ENCODE results near the gene TFEB. TPM values are rescaled to one million over a fixed set of nuclear protein-coding genes. Genes with fewer than 3 reads are reported as not detected.

Gene TFEB
- total RNA-seq, 1 donor from 2014 or later, result 40.3 TPM

- no peaks in the 10 kb centered on the region for H3K9me3 ChIP-seq
- no peak overlapping the region for H3K27ac ChIP-seq
- no peaks in the 10 kb centered on the region for H3K27me3 ChIP-seq
- no peak for TF ChIP-seq CTCF (IDR thresholded peaks at IDR 0.05)
- no peak overlapping the region for H3K4me3 ChIP-seq
- H3K4me1 ChIP-seq, result peaks cover 48% of the 10 kb centered on the region
- no peak for DNase-seq
- no peak for ATAC-seq
- intact Hi-C loops (cut with DNase I), result no loop called here
- no peaks in the 10 kb centered on the region for H3K36me3 ChIP-seq
Observed at GRCh38 chr6:41721414-41721813, 14.0 kb downstream of the TFEB start.

- peaks cover 51% of the 10 kb centered on the region for H3K4me1 ChIP-seq
- no peak for TF ChIP-seq CTCF (IDR thresholded peaks at IDR 0.05)
Observed at GRCh38 chr6:41720783-41721182, 14.6 kb downstream of the TFEB start.

GRCh38 chr6:41720262-41720620, 15.2 kb downstream of the TFEB start:
- Histone ChIP-seq H3K27me3 (no peaks in the 10 kb centered on the region), H3K27ac (no peak overlapping the region), H3K9me3 (no peaks in the 10 kb centered on the region), H3K4me3 (no peak overlapping the region), H3K4me1 (peaks cover 50% of the 10 kb centered on the region), H3K36me3 (no peaks in the 10 kb centered on the region)
- intact Hi-C loops (cut with DNase I), result no loop called here
- ATAC-seq (no peak), DNase-seq (no peak)
- no peak for TF ChIP-seq CTCF (IDR thresholded peaks at IDR 0.05)

More at GRCh38 chr6:41720783-41721182, 14.6 kb downstream of the TFEB start:
- ATAC-seq (no peak), DNase-seq (no peak)
- Histone ChIP-seq H3K27ac (no peak overlapping the region), H3K36me3 (no peaks in the 10 kb centered on the region), H3K9me3 (no peaks in the 10 kb centered on the region), H3K4me3 (no peak overlapping the region), H3K27me3 (no peaks in the 10 kb centered on the region)
- intact Hi-C loops (cut with DNase I), result no loop called here

GRCh38 chr6:41719436-41720261, 15.8 kb downstream of the TFEB start:
- TF ChIP-seq CTCF (IDR thresholded peaks at IDR 0.05), result no peak
- H3K36me3 ChIP-seq, result no peaks in the 10 kb centered on the region
- no peak overlapping the region for H3K4me3 ChIP-seq
- H3K9me3 ChIP-seq, result no peaks in the 10 kb centered on the region
- peaks cover 46% of the 10 kb centered on the region for H3K4me1 ChIP-seq
- ATAC-seq, result no peak
- H3K27ac ChIP-seq, result no peak overlapping the region
- intact Hi-C loops (cut with DNase I), result no loop called here
- DNase-seq, result no peak
- no peaks in the 10 kb centered on the region for H3K27me3 ChIP-seq

- intact Hi-C loops (cut with DNase I), result no loop called here
- Histone ChIP-seq H3K4me1 (peaks cover 38% of the 10 kb centered on the region), H3K27ac (no peak overlapping the region)
Observed at GRCh38 chr6:41718828-41719227, 16.6 kb downstream of the TFEB start.

More at GRCh38 chr6:41718828-41719227, 16.6 kb downstream of the TFEB start:
- Histone ChIP-seq H3K27me3 (no peaks in the 10 kb centered on the region), H3K4me3 (no peak overlapping the region), H3K36me3 (no peaks in the 10 kb centered on the region), H3K9me3 (no peaks in the 10 kb centered on the region)
- TF ChIP-seq CTCF (IDR thresholded peaks at IDR 0.05), result no peak
- ATAC-seq, result no peak
- DNase-seq, result no peak
